ENCODE measurements around the gene DUSP1. TPM values are rescaled to one million over a fixed set of nuclear protein-coding genes. Genes with fewer than 3 reads are reported as not detected.

Gene DUSP1
- total and polyA plus RNA-seq, 9 of the 15 experiments (the other 6 are each of a cell fraction or from before 2014, with no cell fraction given), result 2.1 to 14.2 (median 8.5) TPM

- TF ChIP-seq HINFP (tag; conservative IDR thresholded peaks at IDR 0.05; ENCODE audit: low read depth), result no peak
- no peak for TF ChIP-seq THRB (CRISPR knock-in tag; conservative IDR thresholded peaks at IDR 0.05)
- no peak for TF ChIP-seq PHF20 (IDR thresholded peaks at IDR 0.05; ENCODE audit: partially characterized antibody)
- TF ChIP-seq GABPB2 (CRISPR knock-in tag; conservative IDR thresholded peaks at IDR 0.05), result no peak
- TF ChIP-seq NRF1 (conservative IDR thresholded peaks at IDR 0.05 in 1 of 2, IDR thresholded peaks at IDR 0.05 in 1 of 2), result peak; percentile 86 to 87
- TF ChIP-seq POLR2A (conservative IDR thresholded peaks at IDR 0.05), result peak; percentile 55
- TF ChIP-seq HSF4 (CRISPR knock-in tag; IDR thresholded peaks at IDR 0.05; ENCODE audit: borderline replicate concordance), result no peak
- no peak for TF ChIP-seq CREBBP (IDR thresholded peaks at IDR 0.05; ENCODE audit: low read depth, low read length)
- TF ChIP-seq TCF7L2 (IDR thresholded peaks at IDR 0.05; ENCODE audit: low read depth, low read length), result no peak
- TF ChIP-seq RERE (CRISPR knock-in tag; IDR thresholded peaks at IDR 0.05; ENCODE audit: borderline replicate concordance), result 0 out of 2 replicates have a peak, but pooled peaks have one; percentile 41
- TF ChIP-seq MXI1 (IDR thresholded peaks at IDR 0.05; ENCODE audit: low read depth, low read length), result 0 out of 2 replicates have a peak, but pooled peaks have one; percentile 46
- TF ChIP-seq ZNF592 (IDR thresholded peaks at IDR 0.05), result no peak; the same call in 1 of the 2 replicates
- TF ChIP-seq MTA3 (IDR thresholded peaks at IDR 0.05; ENCODE audit: borderline replicate concordance), result peak; percentile 86
- TF ChIP-seq ZFX (CRISPR knock-in tag; IDR thresholded peaks at IDR 0.05), result peak; percentile 66
- no peak for TF ChIP-seq CCAR2 (IDR thresholded peaks at IDR 0.05; ENCODE audit: low read depth, low read length)
Observed at GRCh38 chr5:172772112-172772906, 1.3 kb upstream of the DUSP1 start (continued).
